HG03039 (cell line): Measurements from ENCODE around the gene EDN1.

ENCODE experiments used
- ATAC-seq: cut with Tn5 transposase; IDR thresholded peaks from one replicate; pipeline ENCODE4 v1.9.1; 2021; ENCODE audit warnings: mild to moderate bottlenecking, moderate library complexity; ENCODE audit not compliant: unreplicated experiment

The EDN1 gene

DNA sequence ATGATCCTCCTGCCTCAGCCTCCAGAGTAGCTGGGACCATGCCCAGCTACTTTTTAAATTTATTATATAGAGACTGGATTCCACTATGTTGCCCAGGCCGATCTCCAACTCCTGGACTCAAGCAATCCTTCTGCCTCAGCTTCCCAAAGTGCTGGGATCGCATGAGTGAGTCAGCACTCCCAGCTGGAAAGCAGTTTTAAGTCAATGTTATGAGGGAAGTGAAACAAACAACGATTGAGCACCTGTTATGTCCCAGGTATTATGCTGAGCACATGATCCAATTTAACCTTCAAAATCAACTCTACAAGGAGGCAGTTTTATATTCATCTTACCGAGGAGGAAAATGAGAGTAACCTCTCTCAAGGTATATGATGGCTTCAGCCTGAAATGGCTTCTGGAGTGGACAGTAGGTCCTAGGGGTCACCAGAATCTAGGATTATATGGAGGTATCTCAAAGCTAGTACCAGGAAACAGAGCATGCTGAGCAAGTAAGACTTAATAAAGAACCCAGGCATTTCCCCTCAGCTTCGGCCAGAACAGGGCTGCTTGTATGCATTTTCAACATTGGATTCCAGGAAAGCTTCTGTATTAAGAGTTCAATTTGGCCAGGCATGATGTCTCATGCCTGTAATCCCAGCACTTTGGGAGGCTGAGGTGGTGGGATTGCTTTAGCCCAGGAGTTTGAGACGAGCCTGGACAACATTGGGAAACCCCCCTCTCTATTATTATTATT, 55.0 kb downstream of the EDN1 start:
- ATAC-seq = no peak

DNA sequence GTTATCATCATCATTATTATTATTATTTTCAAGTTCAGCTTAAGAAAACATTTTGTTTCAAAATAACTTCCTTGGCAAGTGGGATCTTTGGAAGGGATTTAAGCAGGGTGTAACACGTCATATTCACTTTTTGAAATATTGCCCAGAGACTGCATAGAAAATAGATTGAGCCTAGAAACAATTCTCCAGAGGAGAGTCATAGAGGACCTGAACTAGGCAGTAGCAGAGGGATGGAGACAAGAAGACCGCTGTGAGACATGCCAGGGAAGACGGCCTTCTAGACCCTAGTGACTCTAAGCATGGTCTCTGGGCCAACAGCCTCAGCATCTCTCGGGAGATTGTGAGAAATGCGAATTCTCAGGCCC, 55.5 kb downstream of the EDN1 start:
- ATAC-seq = no peak
